Caco-2 (cell line): Measurements from ENCODE around the gene PQBP1. TPM values are rescaled to one million over a fixed set of nuclear protein-coding genes. Genes with fewer than 3 reads are reported as not detected.
"Not testable (repeated sequence)": the region's sequence is repeated elsewhere in the genome, so short reads cannot be mapped to it uniquely, and the experiment has no call there.

ENCODE experiments used
- BruUV-seq: library from RNA; stranded (reverse); fragments of 400-500 nt; replicated peaks from 2 replicates; lab custom pipeline; 2021; lab: Mats Ljungman, UMichigan
- CTCF ChIA-PET: fragments of 300-600 bp; sonication (Branson Sonifier 250); formaldehyde crosslinking; loops from one replicate; lab custom pipeline; 2022; ENCODE audit warnings: antibody characterized with exemption; lab: Charles Lee
- POLR2A ChIA-PET: fragments of 300-600 bp; sonication (Branson Sonifier 250); formaldehyde crosslinking; loops from one replicate; lab custom pipeline; 2022; ENCODE audit warnings: antibody characterized with exemption; lab: Charles Lee
- DNase-seq, 2 experiments: peaks; one replicate each; pipeline versions ENCODE4 v3.0.0 to v3.0.0-alpha.2; 2020 to 2022
- H3K27me3 ChIP-seq: replicated peaks from 2 replicates; pipeline ENCODE4 v1.6.0; 2011; ENCODE audit warnings: low read length; ENCODE audit not compliant: control insufficient read depth, insufficient read depth
- H3K36me3 ChIP-seq: 2 replicates; pipeline ENCODE4 v1.5.1; 2011; ENCODE audit warnings: low read length; ENCODE audit not compliant: control insufficient read depth, insufficient read depth
- H3K4me1 ChIP-seq: fragments of 250-450 bp; sonication (Bioruptor Pico); 2 replicates; pipeline ENCODE4 v1.5.1; 2020; ENCODE audit warnings: mild to moderate bottlenecking
- H3K4me3 ChIP-seq: 2 replicates; pipeline ENCODE4 v1.5.1; 2011; ENCODE audit warnings: low read depth, mild to moderate bottlenecking, control low read depth, low read length
- H3K9me3 ChIP-seq: fragments of 250-450 bp; sonication (Bioruptor Pico); 2 replicates; pipeline ENCODE4 v1.5.1; 2020; ENCODE audit warnings: mild to moderate bottlenecking, moderate library complexity
- H3K27ac Mint-ChIP-seq: one replicate; pipeline ENCODE4 v1.8.0; 2022; ENCODE audit warnings: mixed read lengths; ENCODE audit not compliant: unreplicated experiment
- H3K27me3 Mint-ChIP-seq: one replicate; pipeline ENCODE4 v1.8.0; 2022; ENCODE audit warnings: mixed read lengths; ENCODE audit not compliant: insufficient read depth, unreplicated experiment
- H3K36me3 Mint-ChIP-seq: one replicate; pipeline ENCODE4 v1.8.0; 2022; ENCODE audit warnings: mild to moderate bottlenecking, mixed read lengths; ENCODE audit not compliant: insufficient read depth, unreplicated experiment
- H3K4me1 Mint-ChIP-seq: one replicate; pipeline ENCODE4 v1.8.0; 2022; ENCODE audit warnings: low read depth, mixed read lengths; ENCODE audit not compliant: unreplicated experiment
- H3K4me3 Mint-ChIP-seq: one replicate; pipeline ENCODE4 v1.8.0; 2022; ENCODE audit warnings: mild to moderate bottlenecking, moderate library complexity, mixed read lengths; ENCODE audit not compliant: unreplicated experiment
- H3K9me3 Mint-ChIP-seq: one replicate; pipeline ENCODE4 v1.8.0; 2022; ENCODE audit warnings: mixed read lengths; ENCODE audit not compliant: unreplicated experiment
- CTCF ChIP-seq, 2 experiments: fragments of 200-600 bp in 1 of 2; IDR thresholded peaks; 1 replicate in 1 of 2; 2 replicates in 1 of 2; pipeline versions ENCODE4 v1.5.1 to v1.8.0; 2011 to 2022; ENCODE audit warnings: antibody characterized with exemption in 1 of 2, control low read depth in 1 of 2, inconsistent platforms in 1 of 2, low read depth in 1 of 2, low read length in 1 of 2, mild to moderate bottlenecking in 1 of 2, moderate library complexity in 1 of 2; ENCODE audit not compliant: insufficient read depth in 1 of 2, severe bottlenecking in 1 of 2, unreplicated experiment in 1 of 2
- intact Hi-C: fragments of 100-400 bp; cut with micrococcal nuclease; formaldehyde crosslinking; loops from one replicate; pipeline ENCODE4 v1.10.0; 2022; ENCODE audit not compliant: unreplicated experiment
- total RNA-seq: library from RNA; stranded (reverse); gene quantifications from 2 replicates; pipeline ENCODE4 v1.2.3, GENCODE V29; 2022

The PQBP1 gene
- total RNA-seq, 1 experiment from 2014 or later, result 114 TPM

GRCh38 chrX:48864210-48864609 lies 33.5 kb upstream of the PQBP1 start:
- no peak overlapping the region for H3K27ac Mint-ChIP-seq
- H3K27me3 Mint-ChIP-seq, result no peaks in the 10 kb centered on the region
- no peak for TF ChIP-seq CTCF (IDR thresholded peaks at IDR 0.05; ENCODE audit: insufficient read depth in 1 of 2, low read depth in 1 of 2, low read length in 1 of 2, severe bottlenecking in 1 of 2, unreplicated experiment in 1 of 2)
- H3K27me3 ChIP-seq, result no peaks in the 10 kb centered on the region
- no TSS peak for BruUV-seq
- no peaks in the 10 kb centered on the region for H3K36me3 Mint-ChIP-seq
- H3K36me3 ChIP-seq, result no peaks in the 10 kb centered on the region
- no peak overlapping the region for H3K4me3 ChIP-seq
- H3K4me1 ChIP-seq, result peaks cover 9% of the 10 kb centered on the region
- no peaks in the 10 kb centered on the region for H3K9me3 ChIP-seq
- POLR2A ChIA-PET, result no interaction called here
- H3K9me3 Mint-ChIP-seq, result no peaks in the 10 kb centered on the region
- no peak overlapping the region for H3K4me3 Mint-ChIP-seq
- intact Hi-C loops, result no loop called here
- CTCF ChIA-PET, result no interaction called here
- no peak for DNase-seq
- H3K4me1 Mint-ChIP-seq, result peaks cover 7% of the 10 kb centered on the region

DNA sequence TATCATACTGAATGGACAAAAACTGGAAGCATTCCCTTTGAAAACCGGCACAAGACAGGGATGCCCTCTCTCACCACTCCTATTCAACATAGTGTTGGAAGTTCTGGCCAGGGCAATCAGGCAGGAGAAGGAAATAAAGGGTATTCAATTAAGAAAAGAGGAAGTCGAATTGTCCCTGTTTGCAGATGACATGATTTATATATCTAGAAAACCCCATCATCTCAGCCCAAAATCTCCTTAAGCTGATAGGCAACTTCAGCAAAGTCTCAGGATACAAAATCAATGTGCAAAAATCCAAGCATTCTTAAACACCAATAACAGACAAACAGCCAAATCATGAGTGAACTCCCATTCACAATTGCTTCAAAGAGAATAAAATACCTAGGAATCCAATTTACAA lies 25.7 kb upstream of the PQBP1 start:
- H3K36me3 Mint-ChIP-seq, H3K4me1 Mint-ChIP-seq, H3K9me3 ChIP-seq, H3K27me3 Mint-ChIP-seq, H3K4me1 ChIP-seq, POLR2A ChIA-PET, H3K4me3 ChIP-seq, BruUV-seq, intact Hi-C loops, H3K27ac Mint-ChIP-seq, H3K27me3 ChIP-seq, H3K4me3 Mint-ChIP-seq, DNase-seq, H3K36me3 ChIP-seq, CTCF ChIA-PET, H3K9me3 Mint-ChIP-seq: not testable (repeated sequence)

- H3K4me1 ChIP-seq, H3K9me3 Mint-ChIP-seq, H3K4me1 Mint-ChIP-seq, H3K9me3 ChIP-seq, POLR2A ChIA-PET, H3K36me3 ChIP-seq, H3K27me3 ChIP-seq, H3K27me3 Mint-ChIP-seq, intact Hi-C loops, H3K4me3 ChIP-seq, H3K27ac Mint-ChIP-seq, BruUV-seq, H3K36me3 Mint-ChIP-seq, H3K4me3 Mint-ChIP-seq, CTCF ChIA-PET, DNase-seq: not testable (repeated sequence)
These were observed 20.8 kb upstream of the PQBP1 start for GRCh38 chrX:48876944-48877343.

- peak in 1 of 2 experiments; percentile 16 for TF ChIP-seq CTCF (IDR thresholded peaks at IDR 0.05; ENCODE audit: insufficient read depth in 1 of 2, low read depth in 1 of 2, low read length in 1 of 2, severe bottlenecking in 1 of 2, unreplicated experiment in 1 of 2)
- Mint-ChIP-seq H3K27ac (no peak overlapping the region), H3K4me1 (no peaks in the 10 kb centered on the region), H3K9me3 (no peaks in the 10 kb centered on the region), H3K27me3 (no peaks in the 10 kb centered on the region), H3K4me3 (no peak overlapping the region), H3K36me3 (no peaks in the 10 kb centered on the region)
- H3K9me3 ChIP-seq, result no peaks in the 10 kb centered on the region
- intact Hi-C loops, result no loop called here
- H3K4me1 ChIP-seq, result no peaks in the 10 kb centered on the region
- BruUV-seq, result no TSS peak
- no peaks in the 10 kb centered on the region for H3K27me3 ChIP-seq
- CTCF ChIA-PET, result no interaction called here
- H3K4me3 ChIP-seq, result no peak overlapping the region
- POLR2A ChIA-PET, result interaction anchor here (1.1 kb wide), 1 partner anchor 28 kb away, joined by 4 read pairs; the partner anchor contains the start of gene SLC35A2
- no peak for DNase-seq
- H3K36me3 ChIP-seq, result no peaks in the 10 kb centered on the region
These were observed 14.0 kb upstream of the PQBP1 start for GRCh38 chrX:48883729-48884128.

DNA sequence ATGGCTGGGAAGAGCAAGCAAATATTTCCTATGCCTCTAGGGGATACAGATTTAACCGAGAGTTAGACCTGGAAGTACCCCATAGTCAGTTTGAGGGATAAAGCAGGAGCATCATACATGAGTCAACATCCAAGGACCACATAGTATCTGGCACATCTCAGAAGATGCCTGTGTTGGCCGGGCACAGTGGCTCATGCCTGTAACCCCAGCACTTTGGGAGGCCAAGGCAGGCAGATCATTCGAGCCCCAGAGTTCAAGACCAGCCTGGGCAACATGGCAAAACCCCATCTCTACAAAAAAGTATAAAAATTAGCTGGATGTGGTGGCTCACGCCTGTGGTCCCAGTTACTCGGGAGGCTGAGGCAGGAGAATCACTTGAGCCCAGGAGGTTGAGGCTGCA lies 11.1 kb upstream of the PQBP1 start:
- H3K27me3 Mint-ChIP-seq, H3K27me3 ChIP-seq, BruUV-seq, H3K4me3 Mint-ChIP-seq, H3K9me3 ChIP-seq, DNase-seq, H3K36me3 ChIP-seq, POLR2A ChIA-PET, CTCF ChIA-PET, intact Hi-C loops, H3K4me1 ChIP-seq, H3K9me3 Mint-ChIP-seq, H3K4me3 ChIP-seq, H3K4me1 Mint-ChIP-seq, H3K27ac Mint-ChIP-seq: not testable (repeated sequence)
- peaks cover 11% of the 10 kb centered on the region for H3K36me3 Mint-ChIP-seq
